Liver (tissue), 3 donors: ENCODE measurements around the gene PCNX4.

Experiments used
- GABPA ChIP-seq, 2 donors: IDR thresholded peaks in 1 of 2; conservative IDR thresholded peaks in 1 of 2; 2 replicates each; pipeline ENCODE4 v1.6.1; 2016; ENCODE audit warnings: antibody characterized with exemption in 2 of 2, mild to moderate bottlenecking in 1 of 2, moderate library complexity in 1 of 2
- HNF4G ChIP-seq: IDR thresholded peaks from 2 replicates; pipeline ENCODE4 v1.6.1; 2016; ENCODE audit warnings: antibody characterized with exemption
- RAD21 ChIP-seq, 2 donors: IDR thresholded peaks; 2 replicates each; pipeline ENCODE4 v1.6.1; 2016; ENCODE audit warnings: antibody characterized with exemption in 2 of 2, mild to moderate bottlenecking in 2 of 2
- SP1 ChIP-seq: IDR thresholded peaks from 2 replicates; pipeline ENCODE4 v1.6.1; 2018; ENCODE audit warnings: antibody characterized with exemption, mild to moderate bottlenecking
- YY1 ChIP-seq: IDR thresholded peaks from 2 replicates; pipeline ENCODE4 v1.6.1; 2016; ENCODE audit warnings: antibody characterized with exemption, mild to moderate bottlenecking
- TF ChIP-seq, protein P1 (sequence below): IDR thresholded peaks from 2 replicates; pipeline ENCODE4 v1.6.1; 2016; ENCODE audit warnings: antibody characterized with exemption
- TF ChIP-seq, protein P2 (sequence below): fragments of 150-350 bp; IDR thresholded peaks from 2 replicates; pipeline ENCODE4 v1.5.1; 2017; ENCODE audit warnings: improper control_type of control experiment, low read depth, low read length; ENCODE audit not compliant: missing input control
- TF ChIP-seq, protein P3 (sequence below): IDR thresholded peaks from 2 replicates; pipeline ENCODE4 v1.6.1; 2016; ENCODE audit warnings: antibody characterized with exemption, mild to moderate bottlenecking
- donor health status: healthy.
- donor health status: healthy.

DNA sequence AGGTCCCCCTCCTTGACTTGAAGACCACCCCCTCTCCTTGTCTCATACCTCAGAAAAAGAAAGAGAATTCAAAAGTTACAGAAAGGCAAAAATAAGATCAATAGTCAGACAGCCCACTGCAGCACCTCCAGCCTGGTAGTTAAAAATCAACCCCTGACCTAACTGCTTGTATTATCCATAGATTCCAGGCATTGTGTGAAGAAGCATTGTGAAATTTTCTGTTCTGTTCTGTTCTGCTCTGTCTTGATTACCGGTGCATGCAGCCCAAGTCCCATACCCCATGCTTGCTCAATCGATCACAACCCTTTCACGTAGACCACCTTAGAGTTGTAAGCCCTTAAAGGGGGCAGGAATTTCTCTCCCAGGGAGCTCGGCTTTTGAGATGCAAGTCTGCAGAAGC lies 79.2 kb downstream of the PCNX4 start:
- TF ChIP-seq GABPA (IDR thresholded peaks at IDR 0.05 in 1 of 2, conservative IDR thresholded peaks at IDR 0.05 in 1 of 2) (no peak), HNF4G (no peak), YY1 (no peak), RAD21 (IDR thresholded peaks at IDR 0.05) (no peak), SP1 (no peak)
- TF ChIP-seq, protein P1, sequence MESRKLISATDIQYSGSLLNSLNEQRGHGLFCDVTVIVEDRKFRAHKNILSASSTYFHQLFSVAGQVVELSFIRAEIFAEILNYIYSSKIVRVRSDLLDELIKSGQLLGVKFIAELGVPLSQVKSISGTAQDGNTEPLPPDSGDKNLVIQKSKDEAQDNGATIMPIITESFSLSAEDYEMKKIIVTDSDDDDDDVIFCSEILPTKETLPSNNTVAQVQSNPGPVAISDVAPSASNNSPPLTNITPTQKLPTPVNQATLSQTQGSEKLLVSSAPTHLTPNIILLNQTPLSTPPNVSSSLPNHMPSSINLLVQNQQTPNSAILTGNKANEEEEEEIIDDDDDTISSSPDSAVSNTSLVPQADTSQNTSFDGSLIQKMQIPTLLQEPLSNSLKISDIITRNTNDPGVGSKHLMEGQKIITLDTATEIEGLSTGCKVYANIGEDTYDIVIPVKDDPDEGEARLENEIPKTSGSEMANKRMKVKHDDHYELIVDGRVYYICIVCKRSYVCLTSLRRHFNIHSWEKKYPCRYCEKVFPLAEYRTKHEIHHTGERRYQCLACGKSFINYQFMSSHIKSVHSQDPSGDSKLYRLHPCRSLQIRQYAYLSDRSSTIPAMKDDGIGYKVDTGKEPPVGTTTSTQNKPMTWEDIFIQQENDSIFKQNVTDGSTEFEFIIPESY, result no peak
- TF ChIP-seq, protein P2, sequence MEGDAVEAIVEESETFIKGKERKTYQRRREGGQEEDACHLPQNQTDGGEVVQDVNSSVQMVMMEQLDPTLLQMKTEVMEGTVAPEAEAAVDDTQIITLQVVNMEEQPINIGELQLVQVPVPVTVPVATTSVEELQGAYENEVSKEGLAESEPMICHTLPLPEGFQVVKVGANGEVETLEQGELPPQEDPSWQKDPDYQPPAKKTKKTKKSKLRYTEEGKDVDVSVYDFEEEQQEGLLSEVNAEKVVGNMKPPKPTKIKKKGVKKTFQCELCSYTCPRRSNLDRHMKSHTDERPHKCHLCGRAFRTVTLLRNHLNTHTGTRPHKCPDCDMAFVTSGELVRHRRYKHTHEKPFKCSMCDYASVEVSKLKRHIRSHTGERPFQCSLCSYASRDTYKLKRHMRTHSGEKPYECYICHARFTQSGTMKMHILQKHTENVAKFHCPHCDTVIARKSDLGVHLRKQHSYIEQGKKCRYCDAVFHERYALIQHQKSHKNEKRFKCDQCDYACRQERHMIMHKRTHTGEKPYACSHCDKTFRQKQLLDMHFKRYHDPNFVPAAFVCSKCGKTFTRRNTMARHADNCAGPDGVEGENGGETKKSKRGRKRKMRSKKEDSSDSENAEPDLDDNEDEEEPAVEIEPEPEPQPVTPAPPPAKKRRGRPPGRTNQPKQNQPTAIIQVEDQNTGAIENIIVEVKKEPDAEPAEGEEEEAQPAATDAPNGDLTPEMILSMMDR, result no peak
- TF ChIP-seq, protein P3, sequence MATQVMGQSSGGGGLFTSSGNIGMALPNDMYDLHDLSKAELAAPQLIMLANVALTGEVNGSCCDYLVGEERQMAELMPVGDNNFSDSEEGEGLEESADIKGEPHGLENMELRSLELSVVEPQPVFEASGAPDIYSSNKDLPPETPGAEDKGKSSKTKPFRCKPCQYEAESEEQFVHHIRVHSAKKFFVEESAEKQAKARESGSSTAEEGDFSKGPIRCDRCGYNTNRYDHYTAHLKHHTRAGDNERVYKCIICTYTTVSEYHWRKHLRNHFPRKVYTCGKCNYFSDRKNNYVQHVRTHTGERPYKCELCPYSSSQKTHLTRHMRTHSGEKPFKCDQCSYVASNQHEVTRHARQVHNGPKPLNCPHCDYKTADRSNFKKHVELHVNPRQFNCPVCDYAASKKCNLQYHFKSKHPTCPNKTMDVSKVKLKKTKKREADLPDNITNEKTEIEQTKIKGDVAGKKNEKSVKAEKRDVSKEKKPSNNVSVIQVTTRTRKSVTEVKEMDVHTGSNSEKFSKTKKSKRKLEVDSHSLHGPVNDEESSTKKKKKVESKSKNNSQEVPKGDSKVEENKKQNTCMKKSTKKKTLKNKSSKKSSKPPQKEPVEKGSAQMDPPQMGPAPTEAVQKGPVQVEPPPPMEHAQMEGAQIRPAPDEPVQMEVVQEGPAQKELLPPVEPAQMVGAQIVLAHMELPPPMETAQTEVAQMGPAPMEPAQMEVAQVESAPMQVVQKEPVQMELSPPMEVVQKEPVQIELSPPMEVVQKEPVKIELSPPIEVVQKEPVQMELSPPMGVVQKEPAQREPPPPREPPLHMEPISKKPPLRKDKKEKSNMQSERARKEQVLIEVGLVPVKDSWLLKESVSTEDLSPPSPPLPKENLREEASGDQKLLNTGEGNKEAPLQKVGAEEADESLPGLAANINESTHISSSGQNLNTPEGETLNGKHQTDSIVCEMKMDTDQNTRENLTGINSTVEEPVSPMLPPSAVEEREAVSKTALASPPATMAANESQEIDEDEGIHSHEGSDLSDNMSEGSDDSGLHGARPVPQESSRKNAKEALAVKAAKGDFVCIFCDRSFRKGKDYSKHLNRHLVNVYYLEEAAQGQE, result no peak
